HAP-1 (cell line): ENCODE measurements around the gene SORBS1.

Experiments used
- DNase-seq, 2 experiments: peaks; one replicate each; pipeline ENCODE4 v3.0.0-alpha.2; 2016 to 2020; ENCODE audit warnings: low spot score in 2 of 2
- H3K27me3 ChIP-seq: fragments of 250-450 bp; sonication (Bioruptor Pico); 2 replicates; pipeline ENCODE4 v1.5.1; 2020; ENCODE audit warnings: low read depth, mild to moderate bottlenecking, moderate library complexity
- H3K36me3 ChIP-seq: fragments of 250-450 bp; sonication (Bioruptor Pico); replicated peaks from 2 replicates; pipeline ENCODE4 v1.5.1; 2020; ENCODE audit warnings: mild to moderate bottlenecking
- H3K4me1 ChIP-seq: fragments of 250-450 bp; sonication (Bioruptor Pico); 2 replicates; pipeline ENCODE4 v1.5.1; 2020; ENCODE audit warnings: mild to moderate bottlenecking
- H3K4me3 ChIP-seq: fragments of 250-450 bp; sonication (Bioruptor Pico); 2 replicates; pipeline ENCODE4 v1.5.1; 2020; ENCODE audit warnings: mild to moderate bottlenecking, moderate library complexity
- H3K9me3 ChIP-seq: fragments of 250-450 bp; sonication (Bioruptor Pico); 2 replicates; pipeline ENCODE4 v1.5.1; 2020; ENCODE audit warnings: mild to moderate bottlenecking, moderate library complexity
- in situ Hi-C: fragments of 300-500 bp; cut with MboI; formaldehyde crosslinking; loops from 3 replicates; pipeline ENCODE4 v1.14.3; 2020; ENCODE audit warnings: low sequenced_read_pairs, inconsistent platforms, mixed read lengths

SORBS1 gene

DNA sequence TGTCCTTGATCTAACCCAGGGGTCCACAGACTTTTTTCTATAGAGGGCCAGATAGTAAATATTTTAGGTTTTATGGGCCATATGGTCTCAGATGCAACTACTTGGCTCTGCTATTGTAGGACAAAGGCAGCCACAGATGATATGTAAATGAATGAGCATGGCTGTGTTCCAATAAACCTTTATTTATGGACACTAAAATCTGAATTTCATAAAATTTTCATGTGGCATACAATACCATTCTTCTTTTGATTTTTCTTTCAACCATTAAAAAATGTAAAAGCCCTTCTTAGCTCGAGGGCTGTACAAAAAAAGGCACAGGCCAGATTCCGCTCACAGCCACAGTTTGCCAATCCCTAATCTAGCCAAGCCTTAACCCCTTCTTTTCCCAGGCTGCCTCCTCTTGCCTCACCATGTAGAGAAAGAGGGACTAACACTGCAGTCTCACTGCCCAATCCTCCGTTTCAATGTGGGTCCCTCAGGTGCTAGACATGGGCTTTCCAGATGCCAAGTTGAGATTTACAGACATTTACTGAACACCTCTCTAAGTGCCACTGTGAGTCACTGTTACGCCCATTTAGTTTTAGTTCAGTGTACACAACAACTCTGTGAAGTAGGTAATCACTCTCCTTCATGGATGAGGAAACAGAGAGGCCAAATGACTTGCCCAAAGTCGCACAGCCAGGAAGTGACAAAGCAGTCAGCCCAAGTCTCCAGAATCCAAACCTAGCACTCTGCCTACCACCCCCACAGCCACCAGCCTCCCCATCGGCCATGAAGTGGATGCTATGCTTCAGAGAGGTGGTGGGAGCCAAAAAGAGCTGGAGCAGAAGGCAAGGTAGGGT lies 137.8 kb downstream of the SORBS1 start:
- no peak for DNase-seq
- no peaks in the 10 kb centered on the region for H3K9me3 ChIP-seq
- H3K4me3 ChIP-seq, result no peak overlapping the region
- no peaks in the 10 kb centered on the region for H3K27me3 ChIP-seq
- H3K36me3 ChIP-seq, result no peaks in the 10 kb centered on the region
- no peaks in the 10 kb centered on the region for H3K4me1 ChIP-seq
- in situ Hi-C loops, result no loop called here

DNA sequence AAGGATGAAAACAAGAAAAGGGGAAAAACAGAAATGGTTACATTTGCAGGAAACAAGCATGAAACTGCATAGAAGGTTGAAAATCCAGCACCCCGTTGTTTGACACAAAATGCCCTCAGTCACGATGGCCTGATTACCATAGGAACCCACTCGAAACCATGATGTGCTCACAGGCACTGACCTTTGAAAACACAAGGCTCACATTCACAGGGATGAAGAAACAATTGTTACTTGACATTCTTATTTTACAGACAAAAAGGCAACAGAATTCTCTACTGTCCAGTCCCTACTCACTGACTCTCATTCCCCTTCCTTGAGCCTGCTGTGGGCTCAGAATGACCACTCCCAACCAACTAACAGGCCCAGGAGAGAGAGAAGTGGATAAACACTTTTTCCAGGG lies 138.9 kb downstream of the SORBS1 start:
- DNase-seq, result no peak
- Histone ChIP-seq H3K36me3 (no peaks in the 10 kb centered on the region), H3K9me3 (no peaks in the 10 kb centered on the region), H3K4me3 (no peak overlapping the region), H3K27me3 (no peaks in the 10 kb centered on the region), H3K4me1 (no peaks in the 10 kb centered on the region)
- in situ Hi-C loops, result no loop called here

DNA sequence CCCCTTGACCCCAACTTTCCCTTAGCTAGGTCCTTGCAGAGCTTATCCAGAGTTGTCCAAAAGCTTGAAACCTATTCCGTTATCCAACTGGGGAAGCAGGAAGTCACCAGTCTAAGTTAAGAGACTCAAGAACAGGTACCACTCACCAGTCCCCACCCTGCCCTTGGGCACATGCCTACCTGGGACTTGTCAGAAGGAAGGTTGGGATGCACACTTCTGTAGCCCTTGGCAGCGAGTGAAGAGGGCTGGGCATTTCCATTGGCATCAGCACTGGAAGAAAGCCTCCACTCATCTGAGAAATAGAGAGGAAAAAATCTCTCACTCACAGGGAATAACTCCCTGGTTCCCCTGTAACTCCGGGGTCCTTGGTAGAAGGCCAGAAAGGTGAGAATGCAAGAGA lies 139.4 kb downstream of the SORBS1 start:
- Histone ChIP-seq H3K9me3 (no peaks in the 10 kb centered on the region), H3K4me3 (no peak overlapping the region), H3K36me3 (no peaks in the 10 kb centered on the region), H3K27me3 (no peaks in the 10 kb centered on the region), H3K4me1 (no peaks in the 10 kb centered on the region)
- in situ Hi-C loops, result no loop called here
- DNase-seq, result no peak

DNA sequence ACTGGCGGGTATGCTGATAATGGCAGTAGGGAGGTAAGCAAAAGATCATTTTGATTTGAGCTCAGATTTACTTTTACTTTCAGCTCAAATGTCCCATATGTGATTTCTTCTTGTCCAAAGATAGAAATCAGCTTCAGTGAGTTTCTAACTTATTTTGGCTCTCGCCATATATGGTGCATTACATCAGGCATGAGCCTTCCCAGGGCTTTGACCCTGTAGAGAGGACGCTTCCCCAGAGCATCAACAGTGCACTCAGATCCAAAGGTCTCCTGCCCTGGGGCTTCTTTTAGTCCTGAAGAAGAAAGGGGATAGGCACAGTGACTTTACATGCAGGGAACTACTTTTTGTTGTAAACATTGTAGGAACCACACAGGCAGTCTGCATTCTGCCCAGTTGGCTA lies 141.8 kb downstream of the SORBS1 start:
- Histone ChIP-seq H3K9me3 (no peaks in the 10 kb centered on the region), H3K27me3 (no peaks in the 10 kb centered on the region), H3K4me1 (no peaks in the 10 kb centered on the region), H3K36me3 (no peaks in the 10 kb centered on the region), H3K4me3 (no peak overlapping the region)
- in situ Hi-C loops, result no loop called here
- no peak for DNase-seq

DNA sequence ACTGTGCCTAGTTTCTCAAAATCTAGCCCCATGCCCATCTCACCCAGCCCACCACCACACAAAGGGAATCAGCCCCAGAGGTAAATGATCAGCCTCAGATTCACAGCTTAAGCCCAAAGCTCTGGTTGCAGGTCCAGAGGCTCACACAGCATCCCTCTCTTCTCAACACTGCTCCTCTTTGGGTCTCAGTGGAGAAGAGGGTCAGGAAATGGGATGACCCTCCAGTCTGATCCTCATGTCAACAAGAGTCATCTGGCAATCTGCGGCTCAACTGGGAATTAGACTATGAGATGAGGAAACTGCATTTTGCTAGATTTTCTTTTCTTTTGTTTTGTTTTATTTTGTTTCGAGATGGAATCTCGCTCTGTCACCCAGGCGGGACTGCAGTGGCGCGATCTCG lies 144.2 kb downstream of the SORBS1 start:
- in situ Hi-C loops, result no loop called here
- Histone ChIP-seq H3K36me3 (no peaks in the 10 kb centered on the region), H3K27me3 (no peaks in the 10 kb centered on the region), H3K9me3 (no peaks in the 10 kb centered on the region), H3K4me3 (no peak overlapping the region), H3K4me1 (no peaks in the 10 kb centered on the region)
- DNase-seq, result no peak

DNA sequence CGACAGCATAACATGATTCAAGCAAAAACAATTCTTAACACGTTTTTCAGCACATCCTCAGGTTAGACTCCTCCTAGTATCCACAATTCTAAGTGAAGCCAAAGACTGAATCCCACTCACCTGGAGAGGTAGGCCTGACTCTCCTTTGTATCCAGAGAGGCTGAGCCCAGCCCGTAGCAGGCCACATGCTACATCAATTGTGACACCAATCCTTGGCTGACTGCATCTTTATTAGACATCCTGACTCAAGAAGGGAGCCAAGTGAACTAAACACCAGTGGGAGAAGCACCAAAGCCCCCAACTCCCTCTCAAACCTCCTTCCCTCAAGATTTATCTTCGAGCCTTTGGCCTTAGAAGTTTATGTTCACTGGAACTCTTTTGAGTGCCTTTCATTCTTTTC lies 144.9 kb downstream of the SORBS1 start:
- in situ Hi-C loops, result no loop called here
- H3K4me1 ChIP-seq, result no peaks in the 10 kb centered on the region
- H3K4me3 ChIP-seq, result no peak overlapping the region
- H3K36me3 ChIP-seq, result no peaks in the 10 kb centered on the region
- H3K27me3 ChIP-seq, result no peaks in the 10 kb centered on the region
- no peaks in the 10 kb centered on the region for H3K9me3 ChIP-seq
- no peak for DNase-seq

DNA sequence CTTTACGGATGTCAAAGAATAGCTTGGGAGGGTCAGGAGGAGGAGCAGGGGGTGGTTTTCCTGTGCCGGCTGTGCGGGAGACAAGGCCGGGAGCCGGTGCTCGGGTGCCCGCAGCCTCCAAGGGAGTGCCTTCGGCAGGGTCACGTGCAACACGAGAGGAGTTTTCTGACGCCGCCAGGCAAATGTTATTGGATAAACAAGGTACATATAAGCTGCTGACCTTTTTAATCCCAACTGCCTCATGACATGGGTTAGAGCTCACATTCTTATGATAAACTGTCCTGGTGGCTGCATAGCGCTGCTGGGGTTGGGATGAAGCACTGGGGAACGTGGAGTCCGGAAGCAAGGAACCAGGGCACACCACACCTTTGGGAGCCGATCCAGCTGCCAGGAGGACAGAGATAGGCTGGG lies 145.5 kb downstream of the SORBS1 start:
- DNase-seq, result no peak
- Histone ChIP-seq H3K4me1 (no peaks in the 10 kb centered on the region), H3K27me3 (no peaks in the 10 kb centered on the region), H3K4me3 (no peak overlapping the region), H3K9me3 (no peaks in the 10 kb centered on the region), H3K36me3 (no peaks in the 10 kb centered on the region)
- in situ Hi-C loops, result no loop called here

DNA sequence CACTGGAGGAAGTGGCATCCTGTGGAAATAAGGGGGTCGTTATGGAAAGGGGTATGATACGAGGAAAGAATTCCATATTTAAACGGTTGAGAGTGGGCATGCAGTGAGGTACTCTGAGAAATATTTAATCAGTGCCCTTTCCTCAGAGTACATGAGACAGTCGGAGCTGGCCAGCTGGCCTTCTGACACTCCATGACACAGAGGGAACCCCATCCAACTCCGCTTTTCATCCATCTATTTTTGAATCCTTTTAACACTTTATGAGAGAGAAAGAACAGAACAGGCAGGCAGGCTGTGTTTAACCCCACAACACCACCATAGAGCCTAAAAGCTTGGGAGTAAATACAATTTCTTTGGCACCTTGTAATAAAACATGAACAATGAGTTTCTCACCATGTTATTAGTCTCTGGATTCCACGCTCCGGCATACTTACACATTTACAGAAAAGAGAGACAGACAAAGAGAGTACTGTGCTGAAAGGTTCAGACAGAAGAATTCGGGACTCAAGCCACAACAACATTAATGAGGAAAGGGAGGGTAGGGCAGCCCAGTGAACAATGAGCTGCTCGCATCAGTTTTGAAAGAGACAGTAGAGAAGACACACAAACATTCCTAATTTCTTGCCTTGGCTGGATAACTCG lies 146.2 kb downstream of the SORBS1 start:
- H3K4me1 ChIP-seq, result peaks cover under 1% of the 10 kb centered on the region; the same call in 1 of the 2 replicates
- H3K27me3 ChIP-seq, result no peaks in the 10 kb centered on the region
- H3K36me3 ChIP-seq, result no peaks in the 10 kb centered on the region
- no peaks in the 10 kb centered on the region for H3K9me3 ChIP-seq
- DNase-seq, result no peak
- in situ Hi-C loops, result no loop called here
- no peak overlapping the region for H3K4me3 ChIP-seq

DNA sequence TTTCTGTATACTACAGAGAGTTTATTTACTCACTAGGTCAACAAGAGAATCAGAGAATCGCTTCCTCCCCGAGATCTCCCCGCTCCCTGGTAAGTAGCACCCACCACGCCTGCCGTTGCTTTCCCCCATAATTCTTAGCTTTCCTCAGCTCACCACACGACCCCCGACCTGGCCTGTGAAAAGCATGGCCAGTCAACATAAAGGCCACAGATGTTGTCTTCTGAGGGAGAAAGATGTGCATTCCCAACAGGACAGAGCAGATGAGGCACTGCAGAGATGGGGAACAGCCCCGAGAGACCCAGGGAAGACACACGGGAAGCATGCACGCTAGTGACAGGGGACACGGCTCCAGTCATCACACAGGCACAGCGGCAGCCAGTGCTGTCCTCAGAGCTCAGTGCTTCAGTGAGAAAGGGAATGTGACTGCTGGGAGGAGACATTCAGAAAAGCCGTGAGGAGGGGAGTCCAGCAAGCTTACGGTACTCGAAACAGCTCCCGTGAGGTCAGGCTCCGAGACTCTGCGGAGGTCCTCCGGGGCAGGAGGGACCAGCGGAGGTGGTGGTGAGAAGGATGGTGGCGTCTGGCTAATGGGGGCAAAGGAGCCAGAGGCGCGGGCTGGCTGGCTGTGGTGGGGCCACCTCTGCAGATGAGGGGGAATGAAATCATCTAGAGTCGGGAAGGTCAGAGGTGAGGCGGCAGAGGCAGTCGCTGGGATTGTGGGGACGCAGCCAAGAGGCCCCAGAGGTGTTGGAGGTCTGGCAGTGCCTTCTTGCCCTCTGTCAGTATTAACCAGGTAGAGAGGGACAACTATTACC lies 146.9 kb downstream of the SORBS1 start:
- Histone ChIP-seq H3K9me3 (no peaks in the 10 kb centered on the region), H3K27me3 (no peaks in the 10 kb centered on the region), H3K36me3 (no peaks in the 10 kb centered on the region), H3K4me1 (peaks cover 8% of the 10 kb centered on the region), H3K4me3 (no peak overlapping the region)
- DNase-seq, result no peak
- in situ Hi-C loops, result no loop called here

DNA sequence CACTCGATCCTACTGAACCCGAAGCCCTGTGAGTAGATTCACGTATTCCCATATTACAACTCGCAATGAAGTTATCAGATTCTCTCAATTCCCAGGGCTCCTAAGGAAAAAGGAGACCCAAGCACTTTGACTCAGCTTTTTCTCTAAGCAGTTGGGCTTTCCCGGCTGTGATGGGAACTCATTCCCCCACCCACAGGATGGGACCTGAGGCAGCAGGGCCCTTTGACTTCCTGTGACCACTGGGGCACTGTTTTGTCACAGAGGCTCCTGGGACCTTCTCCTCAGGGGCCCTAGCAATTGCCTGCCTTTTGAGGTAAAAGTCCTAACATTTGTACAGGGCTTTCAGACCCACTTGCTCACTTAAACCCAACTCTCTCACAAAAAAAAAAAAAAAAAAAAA lies 147.6 kb downstream of the SORBS1 start:
- in situ Hi-C loops, result no loop called here
- H3K4me1 ChIP-seq, result peaks cover 12% of the 10 kb centered on the region
- no peaks in the 10 kb centered on the region for H3K9me3 ChIP-seq
- no peak overlapping the region for H3K4me3 ChIP-seq
- H3K27me3 ChIP-seq, result no peaks in the 10 kb centered on the region
- DNase-seq, result no peak
- H3K36me3 ChIP-seq, result no peaks in the 10 kb centered on the region

DNA sequence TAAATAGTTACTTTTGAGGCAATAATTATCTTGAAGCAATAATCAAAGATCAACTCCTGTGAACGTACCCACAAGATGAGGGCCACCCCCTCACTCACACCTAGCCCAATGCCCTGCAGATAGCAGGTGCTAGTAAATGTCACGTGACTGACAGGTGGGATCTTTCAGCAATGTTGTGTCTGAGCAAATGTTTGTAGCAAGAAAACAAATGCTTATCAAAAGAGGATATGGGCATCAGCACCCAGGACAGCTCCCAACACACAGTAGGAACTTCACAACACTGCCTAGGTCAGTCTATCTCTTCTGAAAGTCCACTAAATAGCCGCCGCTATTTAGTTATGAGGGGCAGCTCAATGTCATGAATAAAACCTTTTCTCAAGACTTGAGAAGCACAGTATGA lies 149.5 kb downstream of the SORBS1 start:
- Histone ChIP-seq H3K9me3 (no peaks in the 10 kb centered on the region), H3K36me3 (no peaks in the 10 kb centered on the region), H3K4me1 (peaks cover 12% of the 10 kb centered on the region), H3K27me3 (no peaks in the 10 kb centered on the region), H3K4me3 (no peak overlapping the region)
- no peak for DNase-seq
- in situ Hi-C loops, result no loop called here

DNA sequence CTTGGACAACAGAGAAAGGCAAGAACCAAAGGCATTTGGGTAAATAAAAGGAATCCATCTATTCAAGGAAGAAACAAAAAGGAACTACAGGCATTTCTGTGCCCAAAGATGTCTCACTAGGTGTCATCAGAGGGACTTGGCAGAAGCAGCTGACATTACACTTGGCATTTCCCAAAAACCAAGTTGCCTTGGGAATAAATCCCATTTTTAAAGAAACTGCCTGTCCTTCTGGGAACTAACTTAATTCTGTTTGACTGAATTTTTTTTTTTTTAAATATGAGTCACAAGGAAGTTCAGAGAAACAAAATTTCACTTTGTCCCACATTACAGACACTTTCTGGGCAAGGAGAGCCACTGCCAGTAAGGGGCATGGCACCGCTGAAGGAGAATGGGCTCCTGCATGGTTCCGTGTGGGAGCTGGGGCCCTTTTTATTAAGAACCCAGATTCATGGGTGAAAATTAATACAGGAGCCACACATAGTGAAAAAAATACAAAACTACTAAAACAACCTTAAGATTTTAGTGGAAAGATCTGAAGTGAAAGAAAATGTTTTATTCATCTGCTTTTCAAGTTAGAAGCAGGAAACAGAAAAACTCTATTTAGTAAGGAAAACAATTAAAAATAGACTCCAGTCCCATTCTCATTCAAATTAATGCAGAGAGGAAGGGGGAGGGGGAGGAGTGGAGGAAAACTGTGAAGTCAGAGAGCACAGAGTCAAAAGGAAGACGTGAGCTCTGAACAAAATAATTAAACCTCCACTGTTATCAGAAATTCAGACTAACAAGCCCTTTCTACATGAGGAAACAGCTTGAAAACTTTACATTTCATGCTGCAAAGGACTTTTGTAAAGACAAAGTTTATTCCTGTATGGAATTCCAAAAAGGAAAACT lies 151.9 kb downstream of the SORBS1 start:
- no peaks in the 10 kb centered on the region for H3K36me3 ChIP-seq
- H3K4me1 ChIP-seq, result peaks cover 12% of the 10 kb centered on the region

More for the DNA sequence above, 151.9 kb downstream of the SORBS1 start:
- in situ Hi-C loops, result no loop called here
- H3K9me3 ChIP-seq, result no peaks in the 10 kb centered on the region
- H3K27me3 ChIP-seq, result no peaks in the 10 kb centered on the region
- H3K4me3 ChIP-seq, result no peak overlapping the region
- peak; percentile 43 to 56 for DNase-seq
